ENCODE measurements around the gene ZFHX3. TPM values are rescaled to one million over a fixed set of nuclear protein-coding genes. Genes with fewer than 3 reads are reported as not detected.

The ZFHX3 gene
- polyA plus RNA-seq, 1 donor from 2014 or later, result 26.4 TPM

DNA sequence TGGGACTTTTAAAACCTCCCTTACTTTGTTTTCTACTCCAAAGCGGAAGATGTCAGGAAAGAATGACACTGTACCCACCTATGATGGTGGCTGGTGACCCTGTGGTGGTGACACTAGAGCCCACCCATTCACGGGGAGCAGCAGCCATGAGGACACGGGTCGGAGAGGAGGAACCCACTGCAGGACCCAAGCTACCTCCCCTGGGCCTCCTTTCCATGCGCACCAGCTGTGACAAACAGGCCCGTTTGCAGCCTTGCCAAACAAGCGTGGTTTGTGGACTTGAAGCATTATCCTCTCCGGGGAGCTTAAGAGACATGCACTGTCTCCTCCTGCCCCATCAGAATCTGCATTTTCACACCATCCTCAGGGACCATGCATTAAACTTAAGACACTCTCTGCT, 85.6 kb downstream of the ZFHX3 start:
- Histone ChIP-seq H3K27me3 (ENCODE audit: insufficient read depth, low read depth, low read length) (no peaks in the 10 kb centered on the region), H3K27ac (ENCODE audit: low read length) (no peak overlapping the region), H3K9me2 (ENCODE audit: insufficient read depth, low read length) (no peaks in the 10 kb centered on the region), H3K36me3 (ENCODE audit: insufficient read depth, low read length) (peaks cover 12% of the 10 kb centered on the region), H2AFZ (ENCODE audit: low read depth, low read length) (no peak overlapping the region), H3K4me2 (ENCODE audit: low read length) (no peak overlapping the region), H3F3A (ENCODE audit: insufficient read depth, low read length, poor library complexity, severe bottlenecking) (peaks cover 6% of the 10 kb centered on the region), H3K79me2 (replicated peaks; ENCODE audit: insufficient read depth, low read length) (peaks cover 98% of the 10 kb centered on the region), H4K20me1 (ENCODE audit: insufficient read depth) (peaks cover 98% of the 10 kb centered on the region), H3K9me3 (ENCODE audit: low read length) (no peaks in the 10 kb centered on the region), H3K4me3 (ENCODE audit: low read length) (no peak overlapping the region), H3K9ac (ENCODE audit: low read length) (no peak overlapping the region)
- no peak for TF ChIP-seq RAD21 (conservative IDR thresholded peaks at IDR 0.05)
- TF ChIP-seq TAF1 (IDR thresholded peaks at IDR 0.05; ENCODE audit: low read depth), result no peak

DNA sequence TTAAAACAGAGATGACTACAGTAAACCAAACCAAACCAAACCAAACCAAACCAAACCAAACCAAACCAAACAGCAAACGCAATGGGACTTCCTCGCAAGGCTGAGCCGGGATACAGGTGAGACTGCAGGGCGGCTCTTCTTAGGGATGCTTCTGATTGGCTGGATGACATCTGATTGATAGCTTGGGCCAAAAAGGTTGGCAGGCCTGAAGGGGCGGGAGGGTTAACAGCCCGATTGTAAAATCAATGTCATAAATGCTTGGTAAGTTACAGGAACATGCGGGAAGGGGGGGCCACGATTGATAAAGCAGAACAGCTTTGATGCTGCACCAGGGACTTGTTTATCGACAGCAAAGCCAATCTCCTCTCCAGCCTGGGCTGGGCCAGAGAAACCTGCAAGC, 86.1 kb downstream of the ZFHX3 start:
- Histone ChIP-seq H4K20me1 (ENCODE audit: insufficient read depth) (peaks cover 98% of the 10 kb centered on the region), H2AFZ (ENCODE audit: low read depth, low read length) (no peak overlapping the region)

More for the DNA sequence above, 86.1 kb downstream of the ZFHX3 start:
- TF ChIP-seq EP300 (conservative IDR thresholded peaks at IDR 0.05; ENCODE audit: poor library complexity, severe bottlenecking), result no peak
- no peak for TF ChIP-seq SMC3 (conservative IDR thresholded peaks at IDR 0.05; ENCODE audit: poor library complexity)
- TF ChIP-seq REST (IDR thresholded peaks at IDR 0.05; ENCODE audit: borderline replicate concordance), result no peak
- TF ChIP-seq RAD21 (conservative IDR thresholded peaks at IDR 0.05), result no peak
- no peak for TF ChIP-seq EZH2 (IDR thresholded peaks at IDR 0.05; ENCODE audit: borderline replicate concordance, insufficient read depth, low read length, poor library complexity, severe bottlenecking)
- no peak for TF ChIP-seq MXI1 (conservative IDR thresholded peaks at IDR 0.05; ENCODE audit: poor library complexity, severe bottlenecking)
- no peak for TF ChIP-seq POLR2AphosphoS5 (IDR thresholded peaks at IDR 0.05)
- TF ChIP-seq TAF1 (IDR thresholded peaks at IDR 0.05; ENCODE audit: low read depth), result no peak
- TF ChIP-seq, protein P1, sequence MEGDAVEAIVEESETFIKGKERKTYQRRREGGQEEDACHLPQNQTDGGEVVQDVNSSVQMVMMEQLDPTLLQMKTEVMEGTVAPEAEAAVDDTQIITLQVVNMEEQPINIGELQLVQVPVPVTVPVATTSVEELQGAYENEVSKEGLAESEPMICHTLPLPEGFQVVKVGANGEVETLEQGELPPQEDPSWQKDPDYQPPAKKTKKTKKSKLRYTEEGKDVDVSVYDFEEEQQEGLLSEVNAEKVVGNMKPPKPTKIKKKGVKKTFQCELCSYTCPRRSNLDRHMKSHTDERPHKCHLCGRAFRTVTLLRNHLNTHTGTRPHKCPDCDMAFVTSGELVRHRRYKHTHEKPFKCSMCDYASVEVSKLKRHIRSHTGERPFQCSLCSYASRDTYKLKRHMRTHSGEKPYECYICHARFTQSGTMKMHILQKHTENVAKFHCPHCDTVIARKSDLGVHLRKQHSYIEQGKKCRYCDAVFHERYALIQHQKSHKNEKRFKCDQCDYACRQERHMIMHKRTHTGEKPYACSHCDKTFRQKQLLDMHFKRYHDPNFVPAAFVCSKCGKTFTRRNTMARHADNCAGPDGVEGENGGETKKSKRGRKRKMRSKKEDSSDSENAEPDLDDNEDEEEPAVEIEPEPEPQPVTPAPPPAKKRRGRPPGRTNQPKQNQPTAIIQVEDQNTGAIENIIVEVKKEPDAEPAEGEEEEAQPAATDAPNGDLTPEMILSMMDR (IDR thresholded peaks at IDR 0.05; ENCODE audit: poor library complexity, severe bottlenecking), result no peak
- no peaks in the 10 kb centered on the region for H3K9me3 ChIP-seq (ENCODE audit: low read length)
- H3K4me2 ChIP-seq (ENCODE audit: low read length), result no peak overlapping the region
- H3K27ac ChIP-seq (ENCODE audit: low read length), result no peak overlapping the region
- H3F3A ChIP-seq (ENCODE audit: insufficient read depth, low read length, poor library complexity, severe bottlenecking), result peaks cover under 1% of the 10 kb centered on the region
- H3K4me3 ChIP-seq (ENCODE audit: low read length), result no peak overlapping the region
- no peaks in the 10 kb centered on the region for H3K27me3 ChIP-seq (ENCODE audit: insufficient read depth, low read depth, low read length)
- H3K36me3 ChIP-seq (ENCODE audit: insufficient read depth, low read length), result peaks cover 17% of the 10 kb centered on the region
- no peak overlapping the region for H3K9ac ChIP-seq (ENCODE audit: low read length)
- H3K79me2 ChIP-seq (replicated peaks; ENCODE audit: insufficient read depth, low read length), result peaks cover 98% of the 10 kb centered on the region
- H3K9me2 ChIP-seq (ENCODE audit: insufficient read depth, low read length), result no peaks in the 10 kb centered on the region

Data from neural cell (in vitro differentiated cells).